ENCODE data around the gene CBX7. TPM values are rescaled to one million over a fixed set of nuclear protein-coding genes. Genes with fewer than 3 reads are reported as not detected.
A peak's percentile ranks its signal among the peaks of the same experiment; 100 is the strongest.

CBX7 gene
- total RNA-seq, 1 experiment from 2014 or later, result 3.7 TPM

DNA sequence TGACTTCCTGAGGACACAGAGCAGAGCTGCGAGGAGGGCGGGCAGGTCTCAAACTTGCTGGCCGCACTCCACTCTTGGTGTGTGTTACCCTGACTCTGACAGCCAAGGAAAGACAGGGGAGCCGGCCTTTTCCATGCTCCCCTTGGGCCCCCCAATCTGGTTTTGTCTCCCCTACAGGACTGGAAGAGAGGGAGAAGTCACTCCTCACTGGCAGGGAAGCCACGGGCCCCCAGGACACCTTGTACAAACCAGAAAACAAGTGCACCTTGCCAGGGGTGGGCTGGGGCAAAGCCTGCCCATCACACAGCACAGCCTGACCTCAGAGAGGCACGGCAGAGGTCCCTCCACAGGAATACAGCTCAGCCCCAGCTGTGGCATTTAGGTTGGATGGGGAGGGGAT is 20.2 kb downstream of the CBX7 start:
- no peak for DNase-seq
- Histone ChIP-seq H3K14ac (ENCODE audit: insufficient read depth, low read length) (no peak overlapping the region), H3K9me3 (ENCODE audit: control insufficient read depth, low read depth, low read length) (no peaks in the 10 kb centered on the region), H2BK20ac (ENCODE audit: low read depth, low read length, poor library complexity, severe bottlenecking) (no peak overlapping the region), H3K27me3 (ENCODE audit: insufficient read depth, low read length) (no peaks in the 10 kb centered on the region), H3K79me2 (ENCODE audit: insufficient read depth, low read length) (no peaks in the 10 kb centered on the region), H3K23ac (ENCODE audit: insufficient read length, low read depth, low read length) (no peak overlapping the region), H3K56ac (ENCODE audit: insufficient read length, low read depth, low read length) (no peak overlapping the region), H3K4me1 (ENCODE audit: insufficient read depth, low read length) (peaks cover 4% of the 10 kb centered on the region; the same call in 1 of the 2 replicates), H2BK15ac (ENCODE audit: low read depth, low read length) (no peak overlapping the region), H3K23me2 (ENCODE audit: insufficient read length, low read depth, low read length, poor library complexity, severe bottlenecking) (no peaks in the 10 kb centered on the region), H4K20me1 (ENCODE audit: control insufficient read depth, insufficient read depth, insufficient read length) (no peaks in the 10 kb centered on the region), H3K79me1 (ENCODE audit: insufficient read depth, low read depth, low read length, poor library complexity, severe bottlenecking) (no peaks in the 10 kb centered on the region), H3K4me2 (ENCODE audit: insufficient read depth, insufficient read length, low read length) (no peak overlapping the region), H2BK5ac (ENCODE audit: insufficient read length, low read length) (no peak overlapping the region), H2AFZ (ENCODE audit: low read length) (no peak overlapping the region), H3K27ac (ENCODE audit: insufficient read length, low read depth, low read length) (no peak overlapping the region), H2AK5ac (ENCODE audit: insufficient read length, low read length) (no peak overlapping the region), H3K18ac (ENCODE audit: insufficient read length, low read depth, low read length) (no peak overlapping the region), H3K9ac (ENCODE audit: extremely low read depth, insufficient read length, low read length) (no peak overlapping the region), H3T11ph (ENCODE audit: low read length) (no peak overlapping the region), H3K4ac (ENCODE audit: low read depth, low read length) (no peak overlapping the region), H4K8ac (replicated peaks; ENCODE audit: insufficient read length, low read depth, low read length) (no peak overlapping the region), H2BK120ac (ENCODE audit: low read depth, low read length, poor library complexity, severe bottlenecking) (no peak overlapping the region), H4K91ac (ENCODE audit: insufficient read length, low read depth, low read length) (no peak overlapping the region), H2BK12ac (ENCODE audit: insufficient read length, low read depth, low read length) (no peak overlapping the region), H4K5ac (ENCODE audit: insufficient read length, low read depth, low read length) (no peak overlapping the region)
- Mint-ChIP-seq H3K36me3 (ENCODE audit: insufficient read depth in 1 of 3, low read depth in 3 of 3) (no peaks in the 10 kb centered on the region; a peak in 2 of 7 replicates), H3K4me1 (peaks cover 31 to 33% of the 10 kb centered on the region in 2 experiments), H3K4me3 (no peak overlapping the region), H3K27ac (peak overlapping the region in 1 of 3 experiments; percentile 5; a peak in 1 of 7 replicates), H3K27me3 (ENCODE audit: low read depth) (peaks cover 3% of the 10 kb centered on the region), H3K9me3 (no peaks in the 10 kb centered on the region)
- TF ChIP-seq, protein P1, sequence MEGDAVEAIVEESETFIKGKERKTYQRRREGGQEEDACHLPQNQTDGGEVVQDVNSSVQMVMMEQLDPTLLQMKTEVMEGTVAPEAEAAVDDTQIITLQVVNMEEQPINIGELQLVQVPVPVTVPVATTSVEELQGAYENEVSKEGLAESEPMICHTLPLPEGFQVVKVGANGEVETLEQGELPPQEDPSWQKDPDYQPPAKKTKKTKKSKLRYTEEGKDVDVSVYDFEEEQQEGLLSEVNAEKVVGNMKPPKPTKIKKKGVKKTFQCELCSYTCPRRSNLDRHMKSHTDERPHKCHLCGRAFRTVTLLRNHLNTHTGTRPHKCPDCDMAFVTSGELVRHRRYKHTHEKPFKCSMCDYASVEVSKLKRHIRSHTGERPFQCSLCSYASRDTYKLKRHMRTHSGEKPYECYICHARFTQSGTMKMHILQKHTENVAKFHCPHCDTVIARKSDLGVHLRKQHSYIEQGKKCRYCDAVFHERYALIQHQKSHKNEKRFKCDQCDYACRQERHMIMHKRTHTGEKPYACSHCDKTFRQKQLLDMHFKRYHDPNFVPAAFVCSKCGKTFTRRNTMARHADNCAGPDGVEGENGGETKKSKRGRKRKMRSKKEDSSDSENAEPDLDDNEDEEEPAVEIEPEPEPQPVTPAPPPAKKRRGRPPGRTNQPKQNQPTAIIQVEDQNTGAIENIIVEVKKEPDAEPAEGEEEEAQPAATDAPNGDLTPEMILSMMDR (conservative IDR thresholded peaks at IDR 0.05), result no peak
- no CpG with 5 or more reads among the region's 6 CpGs for WGBS (ENCODE audit: extremely low coverage, insufficient read length, low lambda C conversion rate)

All from H9 (cell line).